ENCODE results near the gene TMEM179.

TMEM179 gene

DNA sequence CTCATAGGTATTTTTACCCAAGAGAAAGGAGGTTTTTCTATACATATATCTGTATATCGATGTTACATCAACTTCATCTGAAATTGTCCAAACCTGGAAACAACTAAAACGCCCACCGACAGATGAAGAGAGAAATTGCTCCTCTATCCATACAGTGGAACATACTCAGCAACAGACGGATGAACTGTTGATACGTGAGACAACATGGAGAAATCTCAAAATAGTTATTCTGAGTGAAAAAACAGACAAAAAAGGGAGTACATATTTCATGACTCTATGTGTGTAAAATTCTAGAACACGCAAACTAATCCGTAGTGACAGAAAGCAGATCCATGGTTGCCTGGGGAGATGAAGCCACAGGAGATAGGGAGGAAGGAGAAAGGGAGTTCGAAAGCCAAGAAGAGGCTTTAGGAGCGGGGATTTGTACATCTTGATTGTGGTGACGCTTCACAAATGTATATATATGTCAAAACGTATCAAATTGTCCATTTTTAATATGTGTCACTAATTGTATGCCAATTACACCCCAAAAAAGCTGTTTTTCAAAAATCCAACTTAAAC, 62.6 kb downstream of the TMEM179 start:
- DNase-seq = no peak

Measured in NCI-H526 (cell line).